ENCODE results near the gene ATP6V1G3.

Gene ATP6V1G3

DNA sequence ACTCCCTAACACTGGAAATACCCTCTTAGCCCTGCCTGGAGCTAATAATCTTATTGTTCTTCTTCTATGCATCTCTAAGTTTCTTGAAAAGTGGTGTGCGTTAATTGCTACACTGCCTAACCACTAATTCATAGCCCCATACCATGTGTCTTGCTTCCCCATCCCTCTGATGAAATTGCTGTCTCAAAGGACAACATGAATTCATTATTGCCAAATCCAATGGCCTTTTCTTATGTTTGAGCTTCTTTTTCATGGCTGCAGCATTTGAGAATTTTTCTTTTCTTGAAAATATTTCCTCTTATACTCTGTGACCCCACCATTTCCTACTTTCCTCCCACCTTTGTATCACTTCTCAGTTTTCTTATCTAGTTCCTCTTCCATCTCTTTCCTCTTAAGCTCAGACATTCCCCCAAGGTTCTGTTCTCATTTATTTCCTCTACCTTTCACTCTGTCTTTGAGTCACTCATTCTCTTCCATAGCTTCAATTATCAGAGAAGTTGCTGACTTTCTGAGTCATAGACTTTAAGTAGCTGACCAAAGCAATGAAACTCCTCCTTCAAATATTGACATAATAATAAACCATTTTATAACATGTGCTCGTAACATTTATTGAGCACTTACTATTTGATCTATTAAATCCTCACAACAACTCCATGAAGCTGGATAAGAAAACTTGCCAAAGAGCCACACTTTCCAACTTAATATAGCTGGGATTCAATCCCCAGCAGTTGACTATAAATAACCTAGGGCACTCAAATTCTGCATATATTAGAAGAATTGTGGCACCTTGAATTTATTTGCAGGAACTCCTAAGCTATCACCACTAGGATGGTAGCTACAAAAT, 35.5 kb upstream of the ATP6V1G3 start:
- Histone ChIP-seq H3K27me3 (ENCODE audit: control insufficient read depth, insufficient read depth, low read length) (no peaks in the 10 kb centered on the region), H3K4me2 (ENCODE audit: low read length) (no peak overlapping the region), H3K4me1 (no peaks in the 10 kb centered on the region), H3K4me3 (ENCODE audit: low read depth, low read length) (no peak overlapping the region), H2AFZ (no peak overlapping the region), H3K27ac (no peak overlapping the region), H3K9ac (no peak overlapping the region), H3K36me3 (ENCODE audit: control insufficient read depth, insufficient read depth, low read length) (no peaks in the 10 kb centered on the region), H3K9me3 (ENCODE audit: control insufficient read depth, low read length) (no peaks in the 10 kb centered on the region), H3K79me2 (no peaks in the 10 kb centered on the region)
- TF ChIP-seq, protein P1, sequence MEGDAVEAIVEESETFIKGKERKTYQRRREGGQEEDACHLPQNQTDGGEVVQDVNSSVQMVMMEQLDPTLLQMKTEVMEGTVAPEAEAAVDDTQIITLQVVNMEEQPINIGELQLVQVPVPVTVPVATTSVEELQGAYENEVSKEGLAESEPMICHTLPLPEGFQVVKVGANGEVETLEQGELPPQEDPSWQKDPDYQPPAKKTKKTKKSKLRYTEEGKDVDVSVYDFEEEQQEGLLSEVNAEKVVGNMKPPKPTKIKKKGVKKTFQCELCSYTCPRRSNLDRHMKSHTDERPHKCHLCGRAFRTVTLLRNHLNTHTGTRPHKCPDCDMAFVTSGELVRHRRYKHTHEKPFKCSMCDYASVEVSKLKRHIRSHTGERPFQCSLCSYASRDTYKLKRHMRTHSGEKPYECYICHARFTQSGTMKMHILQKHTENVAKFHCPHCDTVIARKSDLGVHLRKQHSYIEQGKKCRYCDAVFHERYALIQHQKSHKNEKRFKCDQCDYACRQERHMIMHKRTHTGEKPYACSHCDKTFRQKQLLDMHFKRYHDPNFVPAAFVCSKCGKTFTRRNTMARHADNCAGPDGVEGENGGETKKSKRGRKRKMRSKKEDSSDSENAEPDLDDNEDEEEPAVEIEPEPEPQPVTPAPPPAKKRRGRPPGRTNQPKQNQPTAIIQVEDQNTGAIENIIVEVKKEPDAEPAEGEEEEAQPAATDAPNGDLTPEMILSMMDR (IDR thresholded peaks at IDR 0.05), result no peak

DNA sequence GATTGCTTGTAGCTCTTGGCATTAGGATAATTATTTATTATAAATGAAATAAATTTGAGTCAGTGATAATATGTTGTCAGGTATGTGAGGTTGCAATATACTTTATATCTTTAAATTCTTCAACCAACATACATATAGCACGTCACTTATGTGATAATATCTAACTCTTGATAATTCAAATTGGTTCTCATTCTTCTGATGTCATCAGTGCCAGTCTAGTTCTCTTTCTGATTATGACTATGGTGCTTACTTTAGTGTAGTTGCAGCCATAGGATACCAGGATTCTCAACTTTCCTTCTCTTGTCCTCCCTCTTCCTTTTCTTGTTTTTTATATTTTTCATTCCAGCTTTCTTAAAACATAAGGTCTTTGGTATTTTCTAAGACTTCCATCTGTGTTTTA, 34.8 kb upstream of the ATP6V1G3 start:
- Histone ChIP-seq H3K27me3 (ENCODE audit: control insufficient read depth, insufficient read depth, low read length) (no peaks in the 10 kb centered on the region), H3K9ac (no peak overlapping the region), H3K27ac (no peak overlapping the region), H3K4me2 (ENCODE audit: low read length) (no peak overlapping the region), H2AFZ (no peak overlapping the region), H3K36me3 (ENCODE audit: control insufficient read depth, insufficient read depth, low read length) (no peaks in the 10 kb centered on the region), H3K79me2 (no peaks in the 10 kb centered on the region), H3K9me3 (ENCODE audit: control insufficient read depth, low read length) (no peaks in the 10 kb centered on the region), H3K4me3 (ENCODE audit: low read depth, low read length) (no peak overlapping the region), H3K4me1 (no peaks in the 10 kb centered on the region)
- TF ChIP-seq, protein P1 (IDR thresholded peaks at IDR 0.05), result no peak

DNA sequence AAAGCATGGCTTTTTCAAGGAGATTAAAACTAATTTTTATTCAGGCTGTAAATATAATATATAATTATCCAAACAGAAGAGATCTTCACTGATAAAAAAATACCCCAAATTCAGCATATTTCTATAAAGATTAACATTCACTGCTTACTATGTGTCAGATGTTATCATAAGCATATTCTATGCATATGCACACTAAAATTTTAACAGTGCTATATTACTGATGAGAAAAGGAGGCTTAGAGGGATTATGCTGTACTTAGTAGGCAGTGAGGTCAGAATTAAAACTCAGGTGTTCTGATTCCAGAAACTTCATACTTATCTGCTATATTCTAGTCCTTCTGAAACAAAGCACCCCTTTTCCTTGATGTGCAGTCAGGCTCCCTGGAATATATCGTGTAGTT, 33.8 kb upstream of the ATP6V1G3 start:
- Histone ChIP-seq H3K9me3 (ENCODE audit: control insufficient read depth, low read length) (no peaks in the 10 kb centered on the region), H3K4me1 (no peaks in the 10 kb centered on the region), H3K9ac (no peak overlapping the region), H2AFZ (no peak overlapping the region), H3K27ac (no peak overlapping the region), H3K79me2 (no peaks in the 10 kb centered on the region), H3K27me3 (ENCODE audit: control insufficient read depth, insufficient read depth, low read length) (no peaks in the 10 kb centered on the region), H3K36me3 (ENCODE audit: control insufficient read depth, insufficient read depth, low read length) (no peaks in the 10 kb centered on the region), H3K4me2 (ENCODE audit: low read length) (no peak overlapping the region), H3K4me3 (ENCODE audit: low read depth, low read length) (no peak overlapping the region)
- TF ChIP-seq, protein P1 (IDR thresholded peaks at IDR 0.05), result no peak

DNA sequence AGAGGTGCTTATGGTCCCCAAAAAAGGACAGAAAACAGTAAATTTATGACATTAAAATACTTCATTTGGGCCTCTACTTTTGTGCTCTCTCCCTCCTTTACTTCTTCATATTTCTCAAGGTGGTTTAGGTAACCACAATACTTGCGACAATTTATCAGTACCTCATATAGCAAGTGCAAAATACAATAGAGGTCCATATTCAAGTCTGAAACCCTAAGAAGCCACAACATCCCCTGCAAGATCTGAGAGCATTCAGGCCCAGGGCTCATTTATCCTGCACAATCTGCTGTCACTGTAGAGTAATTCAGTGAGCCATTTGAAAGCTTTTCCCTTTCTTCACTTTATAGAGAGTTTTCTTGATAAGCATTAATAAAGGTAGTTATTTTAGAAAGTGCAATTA, 24.2 kb upstream of the ATP6V1G3 start:
- Histone ChIP-seq H3K4me1 (no peaks in the 10 kb centered on the region), H3K4me2 (ENCODE audit: low read length) (no peak overlapping the region), H3K9ac (no peak overlapping the region), H3K9me3 (ENCODE audit: control insufficient read depth, low read length) (no peaks in the 10 kb centered on the region), H3K4me3 (ENCODE audit: low read depth, low read length) (no peak overlapping the region), H2AFZ (no peak overlapping the region), H3K27ac (no peak overlapping the region), H3K27me3 (ENCODE audit: control insufficient read depth, insufficient read depth, low read length) (no peaks in the 10 kb centered on the region), H3K79me2 (no peaks in the 10 kb centered on the region), H3K36me3 (ENCODE audit: control insufficient read depth, insufficient read depth, low read length) (no peaks in the 10 kb centered on the region)
- TF ChIP-seq, protein P1 (IDR thresholded peaks at IDR 0.05), result no peak

DNA sequence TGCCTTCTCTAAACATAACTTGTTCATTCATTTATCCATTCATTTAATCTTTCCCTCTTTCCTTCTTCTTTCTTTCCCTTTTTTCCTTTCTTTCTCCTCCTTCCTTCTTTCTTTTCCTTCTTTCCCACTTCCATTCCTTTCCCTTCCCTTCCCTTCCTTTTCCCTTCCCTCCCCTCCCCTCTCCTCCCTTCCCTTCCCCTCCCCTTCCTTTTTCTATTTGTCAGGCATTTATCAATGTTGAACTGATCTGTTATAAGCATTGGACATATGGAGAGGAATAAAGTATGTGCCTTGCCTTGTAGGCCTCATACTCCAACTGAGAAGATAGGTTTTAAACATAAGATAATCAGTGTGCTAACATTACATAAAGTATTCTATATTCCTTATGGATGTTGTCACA, 23.7 kb upstream of the ATP6V1G3 start:
- no peaks in the 10 kb centered on the region for H3K79me2 ChIP-seq
- no peak overlapping the region for H2AFZ ChIP-seq
- no peak overlapping the region for H3K4me2 ChIP-seq (ENCODE audit: low read length)
- H3K27me3 ChIP-seq (ENCODE audit: control insufficient read depth, insufficient read depth, low read length), result no peaks in the 10 kb centered on the region
- H3K4me3 ChIP-seq (ENCODE audit: low read depth, low read length), result no peak overlapping the region
- H3K9me3 ChIP-seq (ENCODE audit: control insufficient read depth, low read length), result no peaks in the 10 kb centered on the region
- H3K9ac ChIP-seq, result no peak overlapping the region
- no peaks in the 10 kb centered on the region for H3K4me1 ChIP-seq
- H3K36me3 ChIP-seq (ENCODE audit: control insufficient read depth, insufficient read depth, low read length), result no peaks in the 10 kb centered on the region
- TF ChIP-seq, protein P1 (IDR thresholded peaks at IDR 0.05), result no peak
- H3K27ac ChIP-seq, result no peak overlapping the region

Data from parathyroid adenoma (tissue), 2 donors.